MM.1S (cell line): ENCODE measurements around the gene CELA2B.

Experiments used
- CTCF ChIP-seq: fragments of 300-600 bp; sonication (generic); IDR thresholded peaks from 2 replicates; pipeline ENCODE4 v1.5.1; 2016; ENCODE audit warnings: antibody characterized with exemption, low read length, mixed read lengths
- EZH2phosphoT487 ChIP-seq: fragments of 300-600 bp; sonication (generic); IDR thresholded peaks from 2 replicates; pipeline ENCODE4 v1.6.1; 2018; ENCODE audit warnings: antibody characterized with exemption, low read length

GRCh38 chr1:15510611-15511405 lies 34.9 kb downstream of the CELA2B start:
- TF ChIP-seq CTCF (no peak), EZH2phosphoT487 (no peak)
